IMR-90 (cell line): ENCODE data around the gene CD55.

ENCODE experiments used
- CEBPB ChIP-seq: IDR thresholded peaks from 2 replicates; pipeline ENCODE4 v1.6.1; 2012; ENCODE audit warnings: low read depth, low read length, improper control_type of control experiment
- FOS ChIP-seq: fragments of 150-350 bp; IDR thresholded peaks from 2 replicates; pipeline ENCODE4 v1.6.1; 2016; ENCODE audit warnings: low read depth, low read length
- MAFK ChIP-seq: IDR thresholded peaks from 2 replicates; pipeline ENCODE4 v1.6.1; 2012; ENCODE audit warnings: low read depth, low read length, improper control_type of control experiment
- POLR2A ChIP-seq: IDR thresholded peaks from 2 replicates; pipeline ENCODE4 v1.6.1; 2012; ENCODE audit warnings: mild to moderate bottlenecking, low read depth, low read length
- RAD21 ChIP-seq: IDR thresholded peaks from 2 replicates; pipeline ENCODE4 v1.6.1; 2012; ENCODE audit warnings: low read length, improper control_type of control experiment
- RFX5 ChIP-seq: IDR thresholded peaks from 2 replicates; pipeline ENCODE4 v1.8.0; 2012; ENCODE audit warnings: low read depth, mild to moderate bottlenecking, low read length, moderate library complexity
- TF ChIP-seq, protein P1 (sequence below): conservative IDR thresholded peaks from 2 replicates; pipeline ENCODE4 v1.5.1; 2012; ENCODE audit warnings: mild to moderate bottlenecking, low read depth, low read length, improper control_type of control experiment
- TF ChIP-seq, protein P2 (sequence below): fragments of 150-350 bp; IDR thresholded peaks from 2 replicates; pipeline ENCODE4 v1.6.1; 2017; ENCODE audit warnings: mild to moderate bottlenecking, antibody characterized with exemption, low read length, low read depth

- TF ChIP-seq, protein P1, sequence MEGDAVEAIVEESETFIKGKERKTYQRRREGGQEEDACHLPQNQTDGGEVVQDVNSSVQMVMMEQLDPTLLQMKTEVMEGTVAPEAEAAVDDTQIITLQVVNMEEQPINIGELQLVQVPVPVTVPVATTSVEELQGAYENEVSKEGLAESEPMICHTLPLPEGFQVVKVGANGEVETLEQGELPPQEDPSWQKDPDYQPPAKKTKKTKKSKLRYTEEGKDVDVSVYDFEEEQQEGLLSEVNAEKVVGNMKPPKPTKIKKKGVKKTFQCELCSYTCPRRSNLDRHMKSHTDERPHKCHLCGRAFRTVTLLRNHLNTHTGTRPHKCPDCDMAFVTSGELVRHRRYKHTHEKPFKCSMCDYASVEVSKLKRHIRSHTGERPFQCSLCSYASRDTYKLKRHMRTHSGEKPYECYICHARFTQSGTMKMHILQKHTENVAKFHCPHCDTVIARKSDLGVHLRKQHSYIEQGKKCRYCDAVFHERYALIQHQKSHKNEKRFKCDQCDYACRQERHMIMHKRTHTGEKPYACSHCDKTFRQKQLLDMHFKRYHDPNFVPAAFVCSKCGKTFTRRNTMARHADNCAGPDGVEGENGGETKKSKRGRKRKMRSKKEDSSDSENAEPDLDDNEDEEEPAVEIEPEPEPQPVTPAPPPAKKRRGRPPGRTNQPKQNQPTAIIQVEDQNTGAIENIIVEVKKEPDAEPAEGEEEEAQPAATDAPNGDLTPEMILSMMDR = no peak
- TF ChIP-seq POLR2A (no peak), RFX5 (no peak), RAD21 (no peak), FOS (peak; percentile 71), CEBPB (no peak), MAFK (no peak)
- TF ChIP-seq, protein P2, sequence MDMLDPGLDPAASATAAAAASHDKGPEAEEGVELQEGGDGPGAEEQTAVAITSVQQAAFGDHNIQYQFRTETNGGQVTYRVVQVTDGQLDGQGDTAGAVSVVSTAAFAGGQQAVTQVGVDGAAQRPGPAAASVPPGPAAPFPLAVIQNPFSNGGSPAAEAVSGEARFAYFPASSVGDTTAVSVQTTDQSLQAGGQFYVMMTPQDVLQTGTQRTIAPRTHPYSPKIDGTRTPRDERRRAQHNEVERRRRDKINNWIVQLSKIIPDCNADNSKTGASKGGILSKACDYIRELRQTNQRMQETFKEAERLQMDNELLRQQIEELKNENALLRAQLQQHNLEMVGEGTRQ = no peak
Observed at GRCh38 chr1:207389728-207390464, 68.4 kb downstream of the CD55 start.
